NCI-H128 (cell line): ENCODE measurements around the gene SFT2D3.
"Not testable (repeated sequence)": the region's sequence is repeated elsewhere in the genome, so short reads cannot be mapped to it uniquely, and the experiment has no call there.

ENCODE experiments used
- DNase-seq: peaks from one replicate; lab custom pipeline; 2025; ENCODE audit not compliant: unreplicated experiment; lab: John Stamatoyannopoulos, UW

SFT2D3 gene

GRCh38 chr2:127740665-127741288 lies 39.5 kb downstream of the SFT2D3 start:
- DNase-seq: no peak

GRCh38 chr2:127743477-127744026 lies 42.3 kb downstream of the SFT2D3 start:
- DNase-seq: no peak

GRCh38 chr2:127747621-127748020 lies 46.3 kb downstream of the SFT2D3 start:
- DNase-seq: no peak

GRCh38 chr2:127749537-127749936 lies 48.2 kb downstream of the SFT2D3 start:
- DNase-seq: not testable (repeated sequence)

- no peak for DNase-seq
These were observed 52.1 kb downstream of the SFT2D3 start for GRCh38 chr2:127753374-127753773.

GRCh38 chr2:127754186-127754585 lies 52.9 kb downstream of the SFT2D3 start:
- DNase-seq: no peak
